GM12878 (cell line): ENCODE data around the gene PRSS56. TPM values are rescaled to one million over a fixed set of nuclear protein-coding genes. Genes with fewer than 3 reads are reported as not detected.

Source experiments
- ATAC-seq: fragments of 200-7000 bp; cut with Tn5 transposase; 3 replicates; pipeline ENCODE4 v1.9.1; 2020; ENCODE audit warnings: mild to moderate bottlenecking, moderate library complexity
- BruUV-seq: library from RNA; stranded (reverse); fragments of 400-500 nt; replicated peaks from 2 replicates; lab custom pipeline; 2021; lab: Mats Ljungman, UMichigan
- CTCF ChIA-PET: fragments of 300-600 bp; sonication (Branson Sonifier 250); formaldehyde crosslinking; extraction: SDS; loops from one replicate; lab custom pipeline; 2021; ENCODE audit warnings: inconsistent platforms; lab: Yijun Ruan, JAX
- POLR2A ChIA-PET: fragments of 350-600 bp; formaldehyde crosslinking; extraction: SDS; loops from one replicate; lab custom pipeline; 2021; ENCODE audit warnings: inconsistent platforms; lab: Charles Lee
- RAD21 ChIA-PET: fragments of 300-600 bp; sonication (Branson Sonifier 250); formaldehyde crosslinking; loops from one replicate; lab custom pipeline; 2023; ENCODE audit warnings: antibody characterized with exemption; ENCODE audit not compliant: unreplicated experiment; lab: Charles Lee
- SMC1A ChIA-PET: fragments of 300-600 bp; sonication (Branson Sonifier 250); formaldehyde crosslinking; loops from one replicate; lab custom pipeline; 2023; ENCODE audit not compliant: unreplicated experiment, uncharacterized antibody; lab: Charles Lee
- DNase-seq: peaks from one replicate; pipeline ENCODE4 v3.0.0-alpha.2; 2011; ENCODE audit warnings: low read depth, low spot score
- FAIRE-seq: peaks from 3 replicates; lab custom pipeline; 2011; peaks lifted over from hg19 to GRCh38; lab: Jason Lieb, UNC
- H2AFZ ChIP-seq: 2 replicates; pipeline ENCODE4 v1.6.0; 2011; ENCODE audit warnings: low read depth, low read length, control low read depth; ENCODE audit not compliant: control insufficient read depth
- H3K27ac ChIP-seq: 2 replicates; pipeline ENCODE4 v1.5.1; 2011; ENCODE audit warnings: control low read depth; ENCODE audit not compliant: control insufficient read depth, insufficient read depth
- H3K27me3 ChIP-seq, 2 experiments: replicated peaks in 1 of 2; 2 replicates each; pipeline versions ENCODE4 v1.6.0 to v1.6.1; 2011; ENCODE audit warnings: low read length in 1 of 2; ENCODE audit not compliant: control insufficient read depth in 2 of 2, insufficient read depth in 2 of 2
- H3K36me3 ChIP-seq, 2 experiments: 2 replicates each; pipeline ENCODE4 v1.5.1; 2011; ENCODE audit warnings: low read length in 1 of 2; ENCODE audit not compliant: control insufficient read depth in 2 of 2, insufficient read depth in 2 of 2
- H3K4me1 ChIP-seq: 2 replicates; pipeline ENCODE4 v1.6.1; 2011; ENCODE audit warnings: mild to moderate bottlenecking, low read length, moderate library complexity, mixed read lengths; ENCODE audit not compliant: control insufficient read depth, insufficient read depth
- H3K4me2 ChIP-seq: 2 replicates; pipeline ENCODE4 v1.6.0; 2011; ENCODE audit warnings: control low read depth; ENCODE audit not compliant: control insufficient read depth, insufficient read depth
- H3K4me3 ChIP-seq: fragments of 200-600 bp; sonication (generic); 2 replicates; pipeline ENCODE4 v1.5.1; 2016
- H3K79me2 ChIP-seq: 2 replicates; pipeline ENCODE4 v1.6.0; 2011; ENCODE audit warnings: low read length; ENCODE audit not compliant: control insufficient read depth, insufficient read depth
- H3K9ac ChIP-seq: 2 replicates; pipeline ENCODE4 v1.8.0; 2011; ENCODE audit warnings: low read length, control low read depth, mixed read lengths; ENCODE audit not compliant: control insufficient read depth, insufficient read depth
- H3K9me3 ChIP-seq: replicated peaks from 3 replicates; pipeline ENCODE4 v1.5.1; 2011; ENCODE audit warnings: mild to moderate bottlenecking, low read length; ENCODE audit not compliant: control insufficient read depth, insufficient read depth
- H4K20me1 ChIP-seq: 2 replicates; pipeline ENCODE4 v1.6.0; 2011; ENCODE audit not compliant: control insufficient read depth, insufficient read depth
- BCLAF1 ChIP-seq: fragments of 450-650 bp; IDR thresholded peaks from 2 replicates; pipeline ENCODE4 v1.6.1; 2017; ENCODE audit warnings: antibody characterized with exemption, mild to moderate bottlenecking, moderate library complexity
- CHD1 ChIP-seq: IDR thresholded peaks from 2 replicates; pipeline ENCODE4 v1.6.1; 2012; ENCODE audit warnings: low read depth, low read length, improper control_type of control experiment
- CUX1 ChIP-seq: IDR thresholded peaks from 2 replicates; pipeline ENCODE4 v1.6.1; 2012; ENCODE audit warnings: improper control_type of control experiment, low read depth, low read length; ENCODE audit not compliant: insufficient replicate concordance
- EZH2 ChIP-seq: IDR thresholded peaks from 2 replicates; pipeline ENCODE4 v1.6.1; 2012; ENCODE audit warnings: low read depth, mild to moderate bottlenecking, control low read depth, inconsistent platforms, low read length, borderline replicate concordance; ENCODE audit not compliant: control insufficient read depth
- FOXK2 ChIP-seq: fragments of 450-650 bp; IDR thresholded peaks from 2 replicates; pipeline ENCODE4 v1.6.1; 2017; ENCODE audit warnings: mild to moderate bottlenecking, moderate library complexity
- IKZF1 ChIP-seq: fragments of 450-650 bp; conservative IDR thresholded peaks from 2 replicates; pipeline ENCODE4 v1.6.1; 2017; ENCODE audit warnings: antibody characterized with exemption, mild to moderate bottlenecking
- NFYB ChIP-seq: IDR thresholded peaks from 2 replicates; pipeline ENCODE4 v1.6.1; 2011; ENCODE audit warnings: low read depth, mild to moderate bottlenecking, low read length, improper control_type of control experiment, moderate library complexity; ENCODE audit not compliant: insufficient read depth
- NRF1 ChIP-seq: conservative IDR thresholded peaks from 2 replicates; pipeline ENCODE4 v1.6.1; 2011; ENCODE audit warnings: mild to moderate bottlenecking, low read depth, low read length, improper control_type of control experiment
- POLR2A ChIP-seq: IDR thresholded peaks from 2 replicates; pipeline ENCODE4 v1.6.1; 2011; ENCODE audit warnings: low read depth, mild to moderate bottlenecking, low read length
- POLR2AphosphoS5 ChIP-seq: IDR thresholded peaks from 2 replicates; pipeline ENCODE4 v1.6.1; 2011; ENCODE audit warnings: mild to moderate bottlenecking, low read length, inconsistent platforms
- PRDM15 ChIP-seq: fragments of 450-650 bp; formaldehyde crosslinking; IDR thresholded peaks from 2 replicates; pipeline ENCODE4 v1.4.0; 2020; ENCODE audit warnings: mild to moderate bottlenecking, moderate library complexity
- WGBS: methylation state at CpG from one replicate; pipeline ENCODE4 v1.1.6; 2016; ENCODE audit warnings: low lambda C conversion rate; ENCODE audit not compliant: insufficient replicate concordance, insufficient coverage; ENCODE audit errors: missing lambda C conversion rate; 5-methylcytosine and 5-hydroxymethylcytosine counted together
- in situ Hi-C: fragments of 300-500 bp; cut with MboI; formaldehyde crosslinking; loops from 9 replicates; pipeline ENCODE4 v1.14.3; 2018; ENCODE audit warnings: mixed read lengths
- intact Hi-C: fragments of 100-400 bp; cut with micrococcal nuclease; formaldehyde crosslinking; loops from one replicate; pipeline ENCODE4 v1.14.2; 2022; ENCODE audit not compliant: unreplicated experiment
- polyA plus RNA-seq, 11 experiments: library from polyadenylated mRNA; depleted of rRNA in 4 of 11; unstranded in 6 of 11; stranded (reverse) in 5 of 11; fragments of >200 nt; fragmentation: Nextera tagmentation in 4 of 11; fragmentation: Illumina TruSeq in 1 of 11; extraction: Ambion mirVana in 4 of 11; extraction: Trizol in 1 of 11; gene quantifications; 1 replicate in 1 of 11; 2 replicates in 10 of 11; pipeline versions ENCODE4 v1.2.1 to v1.2.3, GENCODE V29; 2011 to 2016; ENCODE audit warnings: inconsistent platforms in 2 of 11, missing spikeins in 2 of 11, low read depth in 1 of 11
- total RNA-seq, 4 experiments: library from RNA; depleted of rRNA in 3 of 4; stranded (reverse); fragments of >200 nt in 3 of 4; fragmentation: Illumina TruSeq in 1 of 4; extraction: Trizol in 1 of 4; gene quantifications; 2 replicates each; pipeline versions ENCODE4 v1.2.1 to v1.2.3, GENCODE V29; 2013 to 2021

The PRSS56 gene
- total and polyA plus RNA-seq, 10 of the 15 experiments (the other 5 are each of a cell fraction or from before 2014, with no cell fraction given) = not detected

GRCh38 chr2:232542715-232543467 lies 22.7 kb downstream of the PRSS56 start:
- intact Hi-C loops (no loop called here), in situ Hi-C loops (no loop called here)
- Histone ChIP-seq H3K4me3 (no peak overlapping the region), H3K9ac (no peak overlapping the region), H4K20me1 (no peaks in the 10 kb centered on the region), H3K4me2 (no peak overlapping the region), H3K9me3 (no peaks in the 10 kb centered on the region), H3K27ac (no peak overlapping the region), H2AFZ (no peak overlapping the region), H3K36me3 (no peaks in the 10 kb centered on the region; a peak in 1 of 4 replicates), H3K79me2 (no peaks in the 10 kb centered on the region; the same call in 1 of the 2 replicates), H3K4me1 (peaks cover 4% of the 10 kb centered on the region; the same call in 1 of the 2 replicates), H3K27me3 (no peaks in the 10 kb centered on the region)
- 90% methylated on average over 20 of the region's 20 CpGs for WGBS
- ChIA-PET SMC1A (no interaction called here), RAD21 (no interaction called here), CTCF (no interaction called here), POLR2A (no interaction called here)
- no peak for ATAC-seq
- BruUV-seq = no TSS peak
- DNase-seq = no peak
- FAIRE-seq = no peak
- 0 out of 2 replicates have a peak, but pooled peaks have one; percentile 23 for TF ChIP-seq POLR2AphosphoS5
- TF ChIP-seq PRDM15 (CRISPR knock-in tag) = no peak
- TF ChIP-seq IKZF1 = no peak
- TF ChIP-seq FOXK2 = no peak
- TF ChIP-seq POLR2A = peak; percentile 53
- TF ChIP-seq BCLAF1 = no peak
- no peak for TF ChIP-seq EZH2
- TF ChIP-seq NRF1 = no peak
- TF ChIP-seq CHD1 = no peak
- no peak for TF ChIP-seq NFYB
- TF ChIP-seq CUX1 = no peak
